GM12874 (cell line): ENCODE data around the gene PRR15L.

Experiments
- CTCF ChIP-seq: IDR thresholded peaks from 2 replicates; pipeline ENCODE4 v1.5.1; 2011; ENCODE audit warnings: low read depth, mild to moderate bottlenecking, control low read depth, low read length, moderate library complexity; ENCODE audit not compliant: insufficient read depth

The PRR15L gene

GRCh38 chr17:47967607-47968252 lies 10.0 kb upstream of the PRR15L start:
- no peak for TF ChIP-seq CTCF

GRCh38 chr17:47966079-47966519 lies 8.4 kb upstream of the PRR15L start:
- TF ChIP-seq CTCF = no peak

- TF ChIP-seq CTCF = no peak
Measured at GRCh38 chr17:47964856-47965255, 7.2 kb upstream of the PRR15L start.

GRCh38 chr17:47962901-47963300 lies 5.2 kb upstream of the PRR15L start:
- no peak for TF ChIP-seq CTCF

GRCh38 chr17:47961406-47961805 lies 3.7 kb upstream of the PRR15L start:
- no peak for TF ChIP-seq CTCF

- no peak for TF ChIP-seq CTCF
Measured at GRCh38 chr17:47959825-47960655, 2.4 kb upstream of the PRR15L start.

- no peak for TF ChIP-seq CTCF
Measured at GRCh38 chr17:47956791-47957590, 692 bp downstream of the PRR15L start.
